ENCODE results near the gene DCTN4. TPM values are rescaled to one million over a fixed set of nuclear protein-coding genes. Genes with fewer than 3 reads are reported as not detected.

DCTN4 gene
- total RNA-seq, 1 experiment from 2014 or later, result 43.9 TPM

DNA sequence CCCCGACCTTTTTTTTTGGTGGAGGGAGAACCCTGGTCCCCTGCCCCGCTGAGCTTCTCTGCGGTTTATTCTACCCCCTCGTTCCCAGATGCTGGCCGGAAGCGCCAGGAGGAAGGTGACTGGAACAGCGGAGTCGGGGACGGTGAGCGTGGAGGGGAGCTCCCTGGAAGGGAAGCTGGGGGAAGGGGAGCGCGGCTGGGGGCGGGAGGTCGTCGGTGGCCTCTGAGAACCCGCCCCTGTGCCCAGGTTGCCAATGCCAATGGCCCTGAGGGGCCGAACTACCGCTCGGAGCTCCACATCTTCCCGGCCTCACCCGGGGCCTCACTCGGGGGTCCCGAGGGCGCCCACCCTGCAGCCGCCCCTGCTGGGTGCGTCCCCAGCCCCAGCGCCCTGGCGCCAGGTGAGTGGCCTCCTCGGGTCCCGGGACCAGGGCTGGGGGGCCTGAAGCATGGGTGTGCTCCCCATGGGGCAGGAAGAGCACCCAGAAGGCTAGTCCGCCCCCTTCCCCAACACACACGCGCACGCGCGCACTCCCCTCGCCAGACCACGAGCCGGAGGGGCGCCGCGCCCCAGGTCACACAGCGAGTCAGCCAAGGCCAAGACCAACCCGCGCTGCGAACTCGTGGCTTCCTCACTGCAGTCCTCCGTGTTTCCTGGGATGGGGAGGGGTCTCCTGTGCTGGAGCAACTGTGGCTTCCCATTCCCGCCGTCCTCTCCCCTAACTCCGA lies 87.1 kb downstream of the DCTN4 start:
- Mint-ChIP-seq H3K36me3 (peaks cover 4% of the 10 kb centered on the region), H3K4me1 (peaks cover 31% of the 10 kb centered on the region), H3K27ac (peak overlapping the region; percentile 96; the same call in 1 of the 2 replicates), H3K4me3 (peak overlapping the region; percentile 84), H3K9me3 (peaks cover 3% of the 10 kb centered on the region; the same call in 1 of the 2 replicates), H3K27me3 (ENCODE audit: low read depth) (no peaks in the 10 kb centered on the region)
- ChIA-PET POLR2A (interaction anchor here (0.5 to 4.3 kb wide), 7 partner anchors 8 to 29 kb away, joined by 3 to 26 read pairs (median 3); partner anchors contain the start of genes MYOZ3 and RBM22), CTCF (interaction anchor here (0.9 to 4.2 kb wide), 14 partner anchors 11 to 261 kb away, joined by 3 to 31 read pairs (median 5); partner anchors contain the start of genes DCTN4, MYOZ3, RBM22 and RPS14)
- peak; percentile 67 for DNase-seq (ENCODE audit: low spot score)
- peak; percentile 33 for ATAC-seq
- 0 out of 2 replicates have a peak, but pooled peaks have one; percentile 14 for TF ChIP-seq FOXK1 (CRISPR knock-in tag; IDR thresholded peaks at IDR 0.05)
- TF ChIP-seq, protein P1, sequence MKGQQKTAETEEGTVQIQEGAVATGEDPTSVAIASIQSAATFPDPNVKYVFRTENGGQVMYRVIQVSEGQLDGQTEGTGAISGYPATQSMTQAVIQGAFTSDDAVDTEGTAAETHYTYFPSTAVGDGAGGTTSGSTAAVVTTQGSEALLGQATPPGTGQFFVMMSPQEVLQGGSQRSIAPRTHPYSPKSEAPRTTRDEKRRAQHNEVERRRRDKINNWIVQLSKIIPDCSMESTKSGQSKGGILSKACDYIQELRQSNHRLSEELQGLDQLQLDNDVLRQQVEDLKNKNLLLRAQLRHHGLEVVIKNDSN (CRISPR knock-in tag; IDR thresholded peaks at IDR 0.05), result no peak
- TF ChIP-seq, protein P2, sequence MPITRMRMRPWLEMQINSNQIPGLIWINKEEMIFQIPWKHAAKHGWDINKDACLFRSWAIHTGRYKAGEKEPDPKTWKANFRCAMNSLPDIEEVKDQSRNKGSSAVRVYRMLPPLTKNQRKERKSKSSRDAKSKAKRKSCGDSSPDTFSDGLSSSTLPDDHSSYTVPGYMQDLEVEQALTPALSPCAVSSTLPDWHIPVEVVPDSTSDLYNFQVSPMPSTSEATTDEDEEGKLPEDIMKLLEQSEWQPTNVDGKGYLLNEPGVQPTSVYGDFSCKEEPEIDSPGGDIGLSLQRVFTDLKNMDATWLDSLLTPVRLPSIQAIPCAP (CRISPR knock-in tag; IDR thresholded peaks at IDR 0.05), result peak; percentile 14; the same call in 1 of the 2 replicates
- TF ChIP-seq, protein P3, sequence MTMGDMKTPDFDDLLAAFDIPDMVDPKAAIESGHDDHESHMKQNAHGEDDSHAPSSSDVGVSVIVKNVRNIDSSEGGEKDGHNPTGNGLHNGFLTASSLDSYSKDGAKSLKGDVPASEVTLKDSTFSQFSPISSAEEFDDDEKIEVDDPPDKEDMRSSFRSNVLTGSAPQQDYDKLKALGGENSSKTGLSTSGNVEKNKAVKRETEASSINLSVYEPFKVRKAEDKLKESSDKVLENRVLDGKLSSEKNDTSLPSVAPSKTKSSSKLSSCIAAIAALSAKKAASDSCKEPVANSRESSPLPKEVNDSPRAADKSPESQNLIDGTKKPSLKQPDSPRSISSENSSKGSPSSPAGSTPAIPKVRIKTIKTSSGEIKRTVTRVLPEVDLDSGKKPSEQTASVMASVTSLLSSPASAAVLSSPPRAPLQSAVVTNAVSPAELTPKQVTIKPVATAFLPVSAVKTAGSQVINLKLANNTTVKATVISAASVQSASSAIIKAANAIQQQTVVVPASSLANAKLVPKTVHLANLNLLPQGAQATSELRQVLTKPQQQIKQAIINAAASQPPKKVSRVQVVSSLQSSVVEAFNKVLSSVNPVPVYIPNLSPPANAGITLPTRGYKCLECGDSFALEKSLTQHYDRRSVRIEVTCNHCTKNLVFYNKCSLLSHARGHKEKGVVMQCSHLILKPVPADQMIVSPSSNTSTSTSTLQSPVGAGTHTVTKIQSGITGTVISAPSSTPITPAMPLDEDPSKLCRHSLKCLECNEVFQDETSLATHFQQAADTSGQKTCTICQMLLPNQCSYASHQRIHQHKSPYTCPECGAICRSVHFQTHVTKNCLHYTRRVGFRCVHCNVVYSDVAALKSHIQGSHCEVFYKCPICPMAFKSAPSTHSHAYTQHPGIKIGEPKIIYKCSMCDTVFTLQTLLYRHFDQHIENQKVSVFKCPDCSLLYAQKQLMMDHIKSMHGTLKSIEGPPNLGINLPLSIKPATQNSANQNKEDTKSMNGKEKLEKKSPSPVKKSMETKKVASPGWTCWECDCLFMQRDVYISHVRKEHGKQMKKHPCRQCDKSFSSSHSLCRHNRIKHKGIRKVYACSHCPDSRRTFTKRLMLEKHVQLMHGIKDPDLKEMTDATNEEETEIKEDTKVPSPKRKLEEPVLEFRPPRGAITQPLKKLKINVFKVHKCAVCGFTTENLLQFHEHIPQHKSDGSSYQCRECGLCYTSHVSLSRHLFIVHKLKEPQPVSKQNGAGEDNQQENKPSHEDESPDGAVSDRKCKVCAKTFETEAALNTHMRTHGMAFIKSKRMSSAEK (CRISPR knock-in tag; IDR thresholded peaks at IDR 0.05; ENCODE audit: borderline replicate concordance), result no peak
- 0 out of 2 replicates have a peak, but pooled peaks have one; percentile 34 for TF ChIP-seq ETV6 (CRISPR knock-in tag; IDR thresholded peaks at IDR 0.05)
- TF ChIP-seq, protein P4, sequence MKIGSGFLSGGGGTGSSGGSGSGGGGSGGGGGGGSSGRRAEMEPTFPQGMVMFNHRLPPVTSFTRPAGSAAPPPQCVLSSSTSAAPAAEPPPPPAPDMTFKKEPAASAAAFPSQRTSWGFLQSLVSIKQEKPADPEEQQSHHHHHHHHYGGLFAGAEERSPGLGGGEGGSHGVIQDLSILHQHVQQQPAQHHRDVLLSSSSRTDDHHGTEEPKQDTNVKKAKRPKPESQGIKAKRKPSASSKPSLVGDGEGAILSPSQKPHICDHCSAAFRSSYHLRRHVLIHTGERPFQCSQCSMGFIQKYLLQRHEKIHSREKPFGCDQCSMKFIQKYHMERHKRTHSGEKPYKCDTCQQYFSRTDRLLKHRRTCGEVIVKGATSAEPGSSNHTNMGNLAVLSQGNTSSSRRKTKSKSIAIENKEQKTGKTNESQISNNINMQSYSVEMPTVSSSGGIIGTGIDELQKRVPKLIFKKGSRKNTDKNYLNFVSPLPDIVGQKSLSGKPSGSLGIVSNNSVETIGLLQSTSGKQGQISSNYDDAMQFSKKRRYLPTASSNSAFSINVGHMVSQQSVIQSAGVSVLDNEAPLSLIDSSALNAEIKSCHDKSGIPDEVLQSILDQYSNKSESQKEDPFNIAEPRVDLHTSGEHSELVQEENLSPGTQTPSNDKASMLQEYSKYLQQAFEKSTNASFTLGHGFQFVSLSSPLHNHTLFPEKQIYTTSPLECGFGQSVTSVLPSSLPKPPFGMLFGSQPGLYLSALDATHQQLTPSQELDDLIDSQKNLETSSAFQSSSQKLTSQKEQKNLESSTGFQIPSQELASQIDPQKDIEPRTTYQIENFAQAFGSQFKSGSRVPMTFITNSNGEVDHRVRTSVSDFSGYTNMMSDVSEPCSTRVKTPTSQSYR (CRISPR knock-in tag; IDR thresholded peaks at IDR 0.05), result 0 out of 2 replicates have a peak, but pooled peaks have one; percentile 11
- no peak for TF ChIP-seq ZBTB21 (CRISPR knock-in tag; IDR thresholded peaks at IDR 0.05; ENCODE audit: borderline replicate concordance)
- peak; percentile 22; the same call in 1 of the 2 replicates for TF ChIP-seq RELA (CRISPR knock-in tag; IDR thresholded peaks at IDR 0.05; ENCODE audit: borderline replicate concordance)
- TF ChIP-seq, protein P5, sequence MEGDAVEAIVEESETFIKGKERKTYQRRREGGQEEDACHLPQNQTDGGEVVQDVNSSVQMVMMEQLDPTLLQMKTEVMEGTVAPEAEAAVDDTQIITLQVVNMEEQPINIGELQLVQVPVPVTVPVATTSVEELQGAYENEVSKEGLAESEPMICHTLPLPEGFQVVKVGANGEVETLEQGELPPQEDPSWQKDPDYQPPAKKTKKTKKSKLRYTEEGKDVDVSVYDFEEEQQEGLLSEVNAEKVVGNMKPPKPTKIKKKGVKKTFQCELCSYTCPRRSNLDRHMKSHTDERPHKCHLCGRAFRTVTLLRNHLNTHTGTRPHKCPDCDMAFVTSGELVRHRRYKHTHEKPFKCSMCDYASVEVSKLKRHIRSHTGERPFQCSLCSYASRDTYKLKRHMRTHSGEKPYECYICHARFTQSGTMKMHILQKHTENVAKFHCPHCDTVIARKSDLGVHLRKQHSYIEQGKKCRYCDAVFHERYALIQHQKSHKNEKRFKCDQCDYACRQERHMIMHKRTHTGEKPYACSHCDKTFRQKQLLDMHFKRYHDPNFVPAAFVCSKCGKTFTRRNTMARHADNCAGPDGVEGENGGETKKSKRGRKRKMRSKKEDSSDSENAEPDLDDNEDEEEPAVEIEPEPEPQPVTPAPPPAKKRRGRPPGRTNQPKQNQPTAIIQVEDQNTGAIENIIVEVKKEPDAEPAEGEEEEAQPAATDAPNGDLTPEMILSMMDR (IDR thresholded peaks at IDR 0.05), result no peak
- TF ChIP-seq ESRRA (CRISPR knock-in tag; IDR thresholded peaks at IDR 0.05; ENCODE audit: borderline replicate concordance), result peak; percentile 46; the same call in 1 of the 2 replicates
- TF ChIP-seq TP53 (CRISPR knock-in tag; IDR thresholded peaks at IDR 0.05), result peak; percentile 16; the same call in 1 of the 2 replicates
- TF ChIP-seq ZNF219 (CRISPR knock-in tag; IDR thresholded peaks at IDR 0.05; ENCODE audit: borderline replicate concordance), result 0 out of 2 replicates have a peak, but pooled peaks have one; percentile 57
- TF ChIP-seq, protein P6, sequence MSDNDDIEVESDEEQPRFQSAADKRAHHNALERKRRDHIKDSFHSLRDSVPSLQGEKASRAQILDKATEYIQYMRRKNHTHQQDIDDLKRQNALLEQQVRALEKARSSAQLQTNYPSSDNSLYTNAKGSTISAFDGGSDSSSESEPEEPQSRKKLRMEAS (CRISPR knock-in tag; IDR thresholded peaks at IDR 0.05), result peak; percentile 64
- no peak for TF ChIP-seq NR2C2 (CRISPR knock-in tag; IDR thresholded peaks at IDR 0.05)
- 0 out of 2 replicates have a peak, but pooled peaks have one; percentile 25 for TF ChIP-seq MYBL2 (CRISPR knock-in tag; IDR thresholded peaks at IDR 0.05)
- peak; percentile 16; the same call in 1 of the 2 replicates for TF ChIP-seq TEAD4 (CRISPR knock-in tag; IDR thresholded peaks at IDR 0.05)
- TF ChIP-seq, protein P7, sequence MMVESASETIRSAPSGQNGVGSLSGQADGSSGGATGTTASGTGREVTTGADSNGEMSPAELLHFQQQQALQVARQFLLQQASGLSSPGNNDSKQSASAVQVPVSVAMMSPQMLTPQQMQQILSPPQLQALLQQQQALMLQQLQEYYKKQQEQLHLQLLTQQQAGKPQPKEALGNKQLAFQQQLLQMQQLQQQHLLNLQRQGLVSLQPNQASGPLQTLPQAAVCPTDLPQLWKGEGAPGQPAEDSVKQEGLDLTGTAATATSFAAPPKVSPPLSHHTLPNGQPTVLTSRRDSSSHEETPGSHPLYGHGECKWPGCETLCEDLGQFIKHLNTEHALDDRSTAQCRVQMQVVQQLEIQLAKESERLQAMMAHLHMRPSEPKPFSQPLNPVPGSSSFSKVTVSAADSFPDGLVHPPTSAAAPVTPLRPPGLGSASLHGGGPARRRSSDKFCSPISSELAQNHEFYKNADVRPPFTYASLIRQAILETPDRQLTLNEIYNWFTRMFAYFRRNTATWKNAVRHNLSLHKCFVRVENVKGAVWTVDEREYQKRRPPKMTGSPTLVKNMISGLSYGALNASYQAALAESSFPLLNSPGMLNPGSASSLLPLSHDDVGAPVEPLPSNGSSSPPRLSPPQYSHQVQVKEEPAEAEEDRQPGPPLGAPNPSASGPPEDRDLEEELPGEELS (CRISPR knock-in tag; IDR thresholded peaks at IDR 0.05), result peak; percentile 17; the same call in 1 of the 2 replicates
- TF ChIP-seq ZNF423 (CRISPR knock-in tag; IDR thresholded peaks at IDR 0.05), result peak; percentile 81
- 0 out of 2 replicates have a peak, but pooled peaks have one; percentile 6 for TF ChIP-seq TEAD1 (CRISPR knock-in tag; IDR thresholded peaks at IDR 0.05)
- TF ChIP-seq, protein P8, sequence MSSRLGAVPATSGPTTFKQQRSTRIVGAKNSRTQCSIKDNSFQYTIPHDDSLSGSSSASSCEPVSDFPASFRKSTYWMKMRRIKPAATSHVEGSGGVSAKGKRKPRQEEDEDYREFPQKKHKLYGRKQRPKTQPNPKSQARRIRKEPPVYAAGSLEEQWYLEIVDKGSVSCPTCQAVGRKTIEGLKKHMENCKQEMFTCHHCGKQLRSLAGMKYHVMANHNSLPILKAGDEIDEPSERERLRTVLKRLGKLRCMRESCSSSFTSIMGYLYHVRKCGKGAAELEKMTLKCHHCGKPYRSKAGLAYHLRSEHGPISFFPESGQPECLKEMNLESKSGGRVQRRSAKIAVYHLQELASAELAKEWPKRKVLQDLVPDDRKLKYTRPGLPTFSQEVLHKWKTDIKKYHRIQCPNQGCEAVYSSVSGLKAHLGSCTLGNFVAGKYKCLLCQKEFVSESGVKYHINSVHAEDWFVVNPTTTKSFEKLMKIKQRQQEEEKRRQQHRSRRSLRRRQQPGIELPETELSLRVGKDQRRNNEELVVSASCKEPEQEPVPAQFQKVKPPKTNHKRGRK (CRISPR knock-in tag; IDR thresholded peaks at IDR 0.05; ENCODE audit: borderline replicate concordance), result no peak
- TF ChIP-seq JUN (CRISPR knock-in tag; IDR thresholded peaks at IDR 0.05), result peak; percentile 64; the same call in 1 of the 2 replicates

Data from WTC11 (cell line).